ENCODE measurements around the gene TMEM121B. TPM values are rescaled to one million over a fixed set of nuclear protein-coding genes. Genes with fewer than 3 reads are reported as not detected.

TMEM121B gene
- total RNA-seq, 1 experiment from 2014 or later, result 8.1 TPM

GRCh38 chr22:17072877-17073276, 48.3 kb downstream of the TMEM121B start:
- no peak overlapping the region for H2AFZ ChIP-seq (ENCODE audit: low read length)
- no peaks in the 10 kb centered on the region for H4K20me1 ChIP-seq (ENCODE audit: control insufficient read depth, insufficient read depth, insufficient read length)
- H3K27ac ChIP-seq (ENCODE audit: insufficient read length, low read depth, low read length), result no peak overlapping the region
- H3K14ac ChIP-seq (ENCODE audit: insufficient read depth, low read length), result no peak overlapping the region
- no peak overlapping the region for H2BK15ac ChIP-seq (ENCODE audit: low read depth, low read length)
- no CpG with 5 or more reads among the region's 1 CpG for WGBS (ENCODE audit: extremely low coverage, insufficient read length, low lambda C conversion rate)
- no peak overlapping the region for H3K23ac ChIP-seq (ENCODE audit: insufficient read length, low read depth, low read length)
- 0 out of 2 replicates have a peak, but pooled peaks cover 2% of the 10 kb centered on the region for H3K4me1 ChIP-seq (ENCODE audit: insufficient read depth, low read length)
- TF ChIP-seq, protein P1, sequence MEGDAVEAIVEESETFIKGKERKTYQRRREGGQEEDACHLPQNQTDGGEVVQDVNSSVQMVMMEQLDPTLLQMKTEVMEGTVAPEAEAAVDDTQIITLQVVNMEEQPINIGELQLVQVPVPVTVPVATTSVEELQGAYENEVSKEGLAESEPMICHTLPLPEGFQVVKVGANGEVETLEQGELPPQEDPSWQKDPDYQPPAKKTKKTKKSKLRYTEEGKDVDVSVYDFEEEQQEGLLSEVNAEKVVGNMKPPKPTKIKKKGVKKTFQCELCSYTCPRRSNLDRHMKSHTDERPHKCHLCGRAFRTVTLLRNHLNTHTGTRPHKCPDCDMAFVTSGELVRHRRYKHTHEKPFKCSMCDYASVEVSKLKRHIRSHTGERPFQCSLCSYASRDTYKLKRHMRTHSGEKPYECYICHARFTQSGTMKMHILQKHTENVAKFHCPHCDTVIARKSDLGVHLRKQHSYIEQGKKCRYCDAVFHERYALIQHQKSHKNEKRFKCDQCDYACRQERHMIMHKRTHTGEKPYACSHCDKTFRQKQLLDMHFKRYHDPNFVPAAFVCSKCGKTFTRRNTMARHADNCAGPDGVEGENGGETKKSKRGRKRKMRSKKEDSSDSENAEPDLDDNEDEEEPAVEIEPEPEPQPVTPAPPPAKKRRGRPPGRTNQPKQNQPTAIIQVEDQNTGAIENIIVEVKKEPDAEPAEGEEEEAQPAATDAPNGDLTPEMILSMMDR (conservative IDR thresholded peaks at IDR 0.05), result no peak
- H2BK20ac ChIP-seq (ENCODE audit: low read depth, low read length, poor library complexity, severe bottlenecking), result no peak overlapping the region
- no peak overlapping the region for H2BK5ac ChIP-seq (ENCODE audit: insufficient read length, low read length)
- no peak overlapping the region for H4K8ac ChIP-seq (replicated peaks; ENCODE audit: insufficient read length, low read depth, low read length)
- no peaks in the 10 kb centered on the region for H3K23me2 ChIP-seq (ENCODE audit: insufficient read length, low read depth, low read length, poor library complexity, severe bottlenecking)
- H2BK120ac ChIP-seq (ENCODE audit: low read depth, low read length, poor library complexity, severe bottlenecking), result no peak overlapping the region
- H3K4ac ChIP-seq (ENCODE audit: low read depth, low read length), result no peak overlapping the region
- no peak overlapping the region for H3T11ph ChIP-seq (ENCODE audit: low read length)
- no peak overlapping the region for H4K91ac ChIP-seq (ENCODE audit: insufficient read length, low read depth, low read length)
- H3K18ac ChIP-seq (ENCODE audit: insufficient read length, low read depth, low read length), result no peak overlapping the region
- Mint-ChIP-seq H3K27me3 (ENCODE audit: low read depth) (peaks cover 2% of the 10 kb centered on the region; the same call in 1 of the 2 replicates), H3K36me3 (ENCODE audit: insufficient read depth in 1 of 3, low read depth in 3 of 3) (no peaks in the 10 kb centered on the region), H3K4me3 (no peak overlapping the region), H3K9me3 (no peaks in the 10 kb centered on the region), H3K4me1 (peaks cover 4% of the 10 kb centered on the region in 2 experiments; a peak in 3 of 4 replicates), H3K27ac (no peak overlapping the region)
- H3K27me3 ChIP-seq (ENCODE audit: insufficient read depth, low read length), result no peaks in the 10 kb centered on the region
- H3K79me2 ChIP-seq (ENCODE audit: insufficient read depth, low read length), result no peaks in the 10 kb centered on the region
- no peaks in the 10 kb centered on the region for H3K9me3 ChIP-seq (ENCODE audit: control insufficient read depth, low read depth, low read length)
- H2BK12ac ChIP-seq (ENCODE audit: insufficient read length, low read depth, low read length), result no peak overlapping the region
- no peak overlapping the region for H2AK5ac ChIP-seq (ENCODE audit: insufficient read length, low read length)
- H3K56ac ChIP-seq (ENCODE audit: insufficient read length, low read depth, low read length), result no peak overlapping the region
- H3K4me2 ChIP-seq (ENCODE audit: insufficient read depth, insufficient read length, low read length), result no peak overlapping the region
- no peak for DNase-seq
- H3K9ac ChIP-seq (ENCODE audit: extremely low read depth, insufficient read length, low read length), result no peak overlapping the region
- H4K5ac ChIP-seq (ENCODE audit: insufficient read length, low read depth, low read length), result no peak overlapping the region
- H3K79me1 ChIP-seq (ENCODE audit: insufficient read depth, low read depth, low read length, poor library complexity, severe bottlenecking), result no peaks in the 10 kb centered on the region

Other genes starting within 250 kb of the TMEM121B start
- not detected in 2 replicates for gene GAB4, start 113.1 kb downstream of the TMEM121B start, total RNA-seq (2021)
- 8.7 and 12.4 TPM in 2 replicates for gene IL17RA, start 36.4 kb downstream of the TMEM121B start, total RNA-seq (2021)
- 68.4 and 71.3 TPM in 2 replicates for gene HDHD5, start 37.9 kb upstream of the TMEM121B start, total RNA-seq (2021)
- gene ADA2, start 98.1 kb upstream of the TMEM121B start, total RNA-seq (2021), result 57.2 and 59.3 TPM in 2 replicates
- gene CECR2, start 248.1 kb upstream of the TMEM121B start, total RNA-seq (2021), result 145 and 154 TPM in 2 replicates

All from H9 (cell line).